MM.1S (cell line): ENCODE data around the gene KLF18.

Source experiments
- CTCF ChIP-seq: fragments of 300-600 bp; sonication (generic); IDR thresholded peaks from 2 replicates; pipeline ENCODE4 v1.5.1; 2016; ENCODE audit warnings: antibody characterized with exemption, low read length, mixed read lengths
- EZH2 ChIP-seq: fragments of 300-600 bp; sonication (generic); optimal IDR thresholded peaks from 2 replicates; pipeline ENCODE3; 2017; ENCODE audit warnings: low read depth, mild to moderate bottlenecking, antibody characterized with exemption, low read length, mixed read lengths

- no peak for TF ChIP-seq CTCF
- no peak for TF ChIP-seq EZH2
Observed at GRCh38 chr1:44141531-44141930, at the start of gene KLF18.
